GM23248 (cell line): ENCODE data around the gene SCTR. TPM values are rescaled to one million over a fixed set of nuclear protein-coding genes. Genes with fewer than 3 reads are reported as not detected.

Source experiments
- DNase-seq: peaks from one replicate; pipeline ENCODE4 v3.0.0-alpha.2; 2015
- H2AFZ ChIP-seq: fragments of 200-600 bp; sonication (generic); 2 replicates; pipeline ENCODE4 v1.6.1; 2016; ENCODE audit warnings: antibody characterized with exemption
- H3F3A ChIP-seq: fragments of 200-600 bp; sonication (generic); 2 replicates; pipeline ENCODE4 v1.6.1; 2016; ENCODE audit warnings: mild to moderate bottlenecking, antibody characterized with exemption, mixed run types; ENCODE audit not compliant: insufficient read depth
- H3K27ac ChIP-seq: fragments of 200-600 bp; sonication (generic); 2 replicates; pipeline ENCODE4 v1.5.1; 2016; ENCODE audit warnings: mild to moderate bottlenecking
- H3K27me3 ChIP-seq: fragments of 200-600 bp; sonication (generic); replicated peaks from 2 replicates; pipeline ENCODE4 v1.6.1; 2016; ENCODE audit warnings: mild to moderate bottlenecking; ENCODE audit not compliant: insufficient read depth
- H3K36me3 ChIP-seq: fragments of 200-600 bp; sonication (generic); 2 replicates; pipeline ENCODE4 v1.6.1; 2016; ENCODE audit warnings: low read depth, mild to moderate bottlenecking
- H3K4me1 ChIP-seq: fragments of 200-600 bp; sonication (generic); 2 replicates; pipeline ENCODE4 v1.6.1; 2016; ENCODE audit warnings: mild to moderate bottlenecking; ENCODE audit not compliant: insufficient read depth
- H3K4me2 ChIP-seq: fragments of 200-600 bp; sonication (generic); one replicate; pipeline ENCODE4 v1.6.1; 2016; ENCODE audit warnings: mild to moderate bottlenecking; ENCODE audit not compliant: unreplicated experiment
- H3K4me3 ChIP-seq: fragments of 200-600 bp; sonication (generic); 2 replicates; pipeline ENCODE4 v1.5.1; 2016; ENCODE audit warnings: mild to moderate bottlenecking
- H3K79me2 ChIP-seq: fragments of 200-600 bp; sonication (generic); 2 replicates; pipeline ENCODE4 v1.6.1; 2016; ENCODE audit warnings: mild to moderate bottlenecking; ENCODE audit not compliant: insufficient read depth
- H3K9ac ChIP-seq: fragments of 200-600 bp; sonication (generic); 2 replicates; pipeline ENCODE4 v1.6.1; 2016; ENCODE audit warnings: mild to moderate bottlenecking
- H3K9me2 ChIP-seq: fragments of 200-600 bp; sonication (generic); 2 replicates; pipeline ENCODE4 v1.6.1; 2016; ENCODE audit warnings: mixed run types, mild to moderate bottlenecking, moderate library complexity; ENCODE audit not compliant: insufficient read depth
- H3K9me3 ChIP-seq: fragments of 200-600 bp; sonication (generic); one replicate; pipeline ENCODE4 v1.6.1; 2017; ENCODE audit warnings: low read depth
- H4K20me1 ChIP-seq: fragments of 200-600 bp; sonication (generic); 2 replicates; pipeline ENCODE4 v1.6.0; 2016; ENCODE audit not compliant: insufficient read depth
- EZH2 ChIP-seq: fragments of 200-600 bp; sonication (generic); IDR thresholded peaks from 2 replicates; pipeline ENCODE4 v1.6.1; 2018; ENCODE audit warnings: antibody characterized with exemption, mild to moderate bottlenecking; ENCODE audit not compliant: insufficient read depth, poor library complexity, severe bottlenecking
- EZH2phosphoT487 ChIP-seq: fragments of 200-600 bp; sonication (generic); IDR thresholded peaks from 2 replicates; pipeline ENCODE4 v1.6.1; 2018; ENCODE audit warnings: antibody characterized with exemption, moderate library complexity, mild to moderate bottlenecking, low read depth; ENCODE audit not compliant: insufficient read depth
- WGBS, 2 experiments: methylation state at CpG; one replicate each; pipeline ENCODE4 v1.1.6; 2015 to 2017; ENCODE audit warnings: low lambda C conversion rate in 2 of 2, low coverage in 1 of 2; ENCODE audit errors: missing lambda C conversion rate in 2 of 2; 5-methylcytosine and 5-hydroxymethylcytosine counted together
- in situ Hi-C: fragments of 300-500 bp; cut with MboI; formaldehyde crosslinking; loops from 2 replicates; pipeline ENCODE4 v1.15.0; 2020
- polyA plus RNA-seq: library from polyadenylated mRNA; unstranded; fragments of >200 nt; fragmentation: Nextera tagmentation; extraction: Ambion mirVana; gene quantifications from 2 replicates; pipeline ENCODE4 v1.2.1, GENCODE V29; 2016
- total RNA-seq: library from RNA; depleted of rRNA; stranded (reverse); fragments of >200 nt; shearing (Covaris generic); gene quantifications from 2 replicates; pipeline ENCODE4 v1.2.3, GENCODE V29; 2014; rRNA removed

SCTR gene
- total RNA-seq (not detected in 2 replicates), polyA plus RNA-seq (not detected in 2 replicates)

- 7 to 12% methylated on average over 37 to 51 of the region's 74 CpGs for WGBS, 2 experiments
- in situ Hi-C loops, result no loop called here
- Histone ChIP-seq H3K27me3 (peaks cover 69% of the 10 kb centered on the region), H3K4me2 (no peak within 1 kb of the TSS), H3K36me3 (no peaks in the 10 kb centered on the region), H3K4me1 (no peaks in the 10 kb centered on the region), H3K9me2 (no peaks in the 10 kb centered on the region), H3F3A (no peaks in the 10 kb centered on the region), H4K20me1 (no peaks in the 10 kb centered on the region), H3K4me3 (no peak within 1 kb of the TSS), H3K79me2 (no peaks in the 10 kb centered on the region), H3K9me3 (no peaks in the 10 kb centered on the region), H3K9ac (no peak within 1 kb of the TSS), H3K27ac (no peak within 1 kb of the TSS), H2AFZ (no peak within 1 kb of the TSS)
- TF ChIP-seq EZH2phosphoT487, result no peak
- TF ChIP-seq EZH2, result peak; percentile 6
- no peak for DNase-seq
These were observed at the start of gene SCTR for GRCh38 chr2:119523952-119524694. SCTR (minus strand) TSS chr2:119524483; CDS start chr2:119524226, 257 bp downstream.

DNA sequence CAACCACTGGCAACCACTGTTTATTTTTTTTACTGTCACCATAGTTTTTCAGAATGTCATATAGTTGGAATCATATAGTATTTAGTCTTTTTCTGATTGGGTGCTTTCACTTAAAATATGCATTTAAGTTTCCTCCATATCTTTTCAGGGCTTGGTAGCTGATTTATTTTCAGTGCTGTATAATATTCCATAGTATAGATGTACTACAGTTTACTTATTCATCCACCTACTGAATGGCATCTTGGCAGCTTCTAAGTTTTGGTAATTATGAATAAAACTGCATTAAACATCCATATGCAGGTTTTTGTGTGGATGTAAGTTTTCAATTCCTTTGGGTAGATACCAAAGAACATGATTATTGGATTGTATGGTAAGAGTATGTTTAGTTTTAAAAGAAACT lies 43.0 kb upstream of the SCTR start:
- Histone ChIP-seq H3K4me2 (no peak overlapping the region), H3K9me3 (no peaks in the 10 kb centered on the region), H3K27me3 (peaks cover 13% of the 10 kb centered on the region; the same call in 1 of the 2 replicates), H3K9ac (no peak overlapping the region), H3F3A (no peaks in the 10 kb centered on the region), H4K20me1 (no peaks in the 10 kb centered on the region), H2AFZ (no peak overlapping the region), H3K4me3 (no peak overlapping the region), H3K36me3 (no peaks in the 10 kb centered on the region), H3K4me1 (no peaks in the 10 kb centered on the region), H3K79me2 (no peaks in the 10 kb centered on the region), H3K9me2 (no peaks in the 10 kb centered on the region), H3K27ac (no peak overlapping the region)
- in situ Hi-C loops, result no loop called here
- TF ChIP-seq EZH2phosphoT487 (no peak), EZH2 (no peak)
- DNase-seq, result no peak

DNA sequence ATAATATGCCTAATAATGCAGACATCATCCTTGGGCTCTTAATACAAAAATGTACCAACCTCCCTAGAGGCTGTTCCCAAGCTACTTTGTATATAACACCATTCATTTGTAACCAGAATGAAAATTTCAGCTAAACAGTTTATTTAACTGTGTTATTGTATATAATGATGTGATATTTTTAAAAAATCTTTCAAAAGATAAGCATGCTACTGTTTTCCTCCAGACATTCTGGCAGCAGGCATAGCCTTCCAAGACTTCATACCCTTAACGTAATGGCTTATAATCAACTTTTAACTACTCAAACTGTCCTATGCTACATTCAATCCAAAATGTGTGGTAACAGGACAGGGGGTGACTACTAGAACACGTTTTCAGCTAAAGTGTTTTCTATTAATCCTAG lies 41.2 kb upstream of the SCTR start:
- H3F3A ChIP-seq, result no peaks in the 10 kb centered on the region
- no peaks in the 10 kb centered on the region for H3K9me2 ChIP-seq
- no peak for DNase-seq
- H3K4me1 ChIP-seq, result no peaks in the 10 kb centered on the region
- H3K27me3 ChIP-seq, result peaks cover 11% of the 10 kb centered on the region; the same call in 1 of the 2 replicates
- no peaks in the 10 kb centered on the region for H3K79me2 ChIP-seq
- no peak overlapping the region for H3K4me2 ChIP-seq
- H4K20me1 ChIP-seq, result no peaks in the 10 kb centered on the region
- H3K4me3 ChIP-seq, result no peak overlapping the region
- H3K9ac ChIP-seq, result no peak overlapping the region
- no peaks in the 10 kb centered on the region for H3K36me3 ChIP-seq
- 19 to 20% methylated on average over 2 of the region's 2 CpGs for WGBS, 2 experiments
- H3K9me3 ChIP-seq, result no peaks in the 10 kb centered on the region
- TF ChIP-seq EZH2 (no peak), EZH2phosphoT487 (no peak)
- no peak overlapping the region for H2AFZ ChIP-seq
- in situ Hi-C loops, result no loop called here
- H3K27ac ChIP-seq, result no peak overlapping the region

DNA sequence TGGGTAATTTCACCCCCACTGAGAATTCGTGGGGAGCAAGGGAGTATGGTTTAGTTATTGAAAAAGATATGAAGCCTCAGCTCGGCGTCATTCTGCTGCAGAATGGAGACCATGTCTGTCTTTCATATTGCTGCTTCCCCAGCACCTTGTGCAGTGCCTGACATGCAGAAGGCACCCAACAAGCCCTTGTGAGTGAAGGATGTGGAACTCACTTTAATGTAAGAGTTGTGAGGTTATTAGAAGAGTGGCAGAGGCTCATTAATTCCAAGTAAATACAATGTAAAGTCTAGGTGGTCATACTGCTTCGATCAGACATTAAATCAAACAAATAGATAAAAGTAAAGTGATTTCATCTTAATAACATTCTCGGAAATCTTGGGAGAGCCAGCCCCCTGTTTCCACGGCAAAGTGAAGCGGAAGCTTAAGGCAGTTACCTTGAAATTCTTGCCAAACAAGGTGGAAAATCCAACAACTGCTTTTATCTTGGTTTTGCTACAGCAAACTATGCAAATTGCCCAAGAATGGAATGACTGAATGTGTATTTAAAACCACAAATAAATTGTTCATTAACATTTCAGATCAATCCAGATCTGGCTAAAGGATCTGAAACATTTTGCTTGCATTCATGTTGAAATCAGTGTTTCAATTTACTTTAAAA lies 29.5 kb upstream of the SCTR start:
- H3K4me3 ChIP-seq, result no peak overlapping the region
- in situ Hi-C loops, result no loop called here
- H3K79me2 ChIP-seq, result no peaks in the 10 kb centered on the region
- H4K20me1 ChIP-seq, result no peaks in the 10 kb centered on the region
- DNase-seq, result no peak
- WGBS, 2 experiments, result 59 to 60% methylated on average over 7 of the region's 7 CpGs
- H2AFZ ChIP-seq, result no peak overlapping the region
- H3K27ac ChIP-seq, result no peak overlapping the region
- H3F3A ChIP-seq, result no peaks in the 10 kb centered on the region
- no peaks in the 10 kb centered on the region for H3K4me1 ChIP-seq
- H3K9ac ChIP-seq, result no peak overlapping the region
- TF ChIP-seq EZH2, result no peak
- no peak for TF ChIP-seq EZH2phosphoT487
- H3K27me3 ChIP-seq, result peaks cover 36% of the 10 kb centered on the region
- H3K4me2 ChIP-seq, result no peak overlapping the region
- no peaks in the 10 kb centered on the region for H3K36me3 ChIP-seq
- H3K9me3 ChIP-seq, result no peaks in the 10 kb centered on the region
- H3K9me2 ChIP-seq, result no peaks in the 10 kb centered on the region
